Ovary (tissue), 9 donors: ENCODE data around the gene ANO2. TPM values are rescaled to one million over a fixed set of nuclear protein-coding genes. Genes with fewer than 3 reads are reported as not detected.
A peak's percentile ranks its signal among the peaks of the same experiment; 100 is the strongest.

Source experiments
- DNase-seq, 5 donors: peaks; one replicate each; pipeline ENCODE4 v3.0.0-alpha.2; 2019 to 2020
- H3K27ac ChIP-seq, 2 donors: fragments of 200-600 bp; one replicate each; pipeline versions ENCODE4 v1.5.1 to v1.8.0; 2019 to 2022
- H3K27me3 ChIP-seq: fragments of 200-600 bp; one replicate; pipeline ENCODE4 v1.8.0; 2022
- H3K36me3 ChIP-seq: fragments of 200-600 bp; sonication (generic); one replicate; pipeline ENCODE4 v1.5.1; 2019
- H3K4me1 ChIP-seq: one replicate; pipeline ENCODE4 v1.8.1; 2013; ENCODE audit warnings: mild to moderate bottlenecking, moderate library complexity; ENCODE audit not compliant: insufficient read depth
- H3K4me3 ChIP-seq: fragments of 200-600 bp; sonication (generic); one replicate; pipeline ENCODE4 v1.5.1; 2017
- H3K9me3 ChIP-seq, 2 donors: fragments of 200-600 bp in 1 of 2; sonication (generic) in 1 of 2; one replicate each; pipeline versions ENCODE4 v1.5.1 to v1.8.1; 2013 to 2019; ENCODE audit warnings: mild to moderate bottlenecking in 1 of 2, moderate library complexity in 1 of 2
- EP300 ChIP-seq: sonication (generic); formaldehyde crosslinking; IDR thresholded peaks from one replicate; pipeline ENCODE4 v1.6.1; 2017; ENCODE audit warnings: antibody characterized with exemption
- POLR2A ChIP-seq: fragments of 450-650 bp; IDR thresholded peaks from one replicate; pipeline ENCODE4 v1.6.1; 2017; ENCODE audit warnings: antibody characterized with exemption, mild to moderate bottlenecking, moderate library complexity
- WGBS, 3 donors: extraction: QIAGEN DNeasy Blood & Tissue Kit in 1 of 3; methylation state at CpG; one replicate each; pipeline versions ENCODE4 v1.1.5 to v1.1.7; 2013 to 2017; 5-methylcytosine and 5-hydroxymethylcytosine counted together
- intact Hi-C, 4 donors: fragments of 100-400 bp; cut with DNase I; formaldehyde crosslinking; loops; one replicate each; pipeline versions ENCODE4 v1.11.0 to v1.15.1; 2022 to 2023
- polyA plus RNA-seq, 2 donors: library from polyadenylated mRNA; stranded (reverse); fragments of 200-250 nt in 1 of 2; fragments of 350-450 nt in 1 of 2; fragmentation: Illumina TruSeq in 1 of 2; extraction: RNeasy Lipid Tissue Mini Kit (QIAGEN cat#74804) in 1 of 2; gene quantifications; one replicate each; pipeline ENCODE4 v1.2.3, GENCODE V29; 2013 to 2014
- small RNA-seq: library from RNA; depleted of rRNA; stranded (forward); fragments of <200 nt; gene quantifications from one replicate; pipeline ENCODE3, GENCODE V24; 2016
- total RNA-seq, 7 donors: library from RNA; depleted of rRNA in 2 of 7; stranded (reverse); fragments of >200 nt in 2 of 7; fragmentation: NEBNext Ultra II Directional in 3 of 7; extraction: Animal tissue kit (Norgen Biotek cat#: 25700) in 3 of 7; gene quantifications; one replicate each; pipeline versions ENCODE4 v1.1.0 to v1.2.4, GENCODE V29; 2016 to 2023
- TF ChIP-seq, protein P1 (sequence below), 3 donors: fragments of 450-650 bp in 2 of 3; fragments of 200-600 bp in 1 of 3; IDR thresholded peaks; one replicate each; pipeline versions ENCODE4 v1.5.1 to v1.8.0; 2016 to 2022; ENCODE audit warnings: antibody characterized with exemption in 3 of 3, mild to moderate bottlenecking in 1 of 3
- donor health status: DM: no; HTN: no; CAD: no; lungs with moderate emphysema.
- donor health status: DM: no; HTN: no; CAD: no.
- donor health status: Bipolar disorder and iron deficiency.
- donor health status: DM: yes; HTN: yes; CAD: no.
- donor health status: DM: no; HTN: no; CAD: no.
- donor health status: DM: yes; HTN: yes; CAD: no.

ANO2 gene
- total and polyA plus RNA-seq, 9 donors, result 3.0 to 6.7 (median 3.3) TPM

DNA sequence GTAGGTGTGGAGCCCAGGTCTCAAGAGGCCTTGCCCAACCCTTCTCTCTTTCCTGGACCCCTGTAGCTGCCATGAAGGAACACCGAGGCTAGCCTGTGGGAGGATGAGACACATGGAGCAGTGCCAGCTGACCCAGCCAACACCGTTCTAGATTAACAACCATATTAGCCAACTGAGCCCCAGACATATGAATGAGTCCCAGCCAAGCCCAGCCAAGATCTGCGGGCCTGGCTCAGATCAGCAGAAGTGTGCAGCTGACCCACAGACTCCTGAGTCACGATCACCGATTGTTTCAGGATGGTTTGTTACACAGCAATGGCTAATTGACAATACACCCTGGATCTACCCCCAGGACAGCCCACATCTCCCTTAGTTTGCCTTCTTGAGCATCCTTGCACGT is 431.0 kb downstream of the ANO2 start:
- no peak overlapping the region for H3K27ac ChIP-seq

DNA sequence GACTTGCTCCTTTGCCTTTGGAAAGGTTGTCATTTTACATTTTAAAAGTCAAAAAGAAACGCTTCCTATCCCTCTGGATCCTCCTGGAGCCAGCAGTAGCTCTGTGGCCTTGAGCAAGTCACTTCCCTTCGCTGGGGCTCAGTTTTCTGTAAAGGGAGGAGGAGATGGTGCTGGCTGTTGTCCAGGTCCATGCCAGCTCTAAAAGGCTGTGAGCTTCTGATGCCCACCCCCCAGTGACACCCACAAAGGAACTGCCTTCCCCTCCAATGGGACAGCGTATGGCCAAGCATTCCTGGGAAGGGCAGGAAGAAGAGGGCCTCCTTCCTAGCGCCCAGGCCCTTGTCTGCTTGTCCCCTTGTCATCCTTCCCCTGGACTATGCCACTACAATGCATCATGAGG is 431.7 kb downstream of the ANO2 start:
- peaks cover 10% of the 10 kb centered on the region for H3K4me1 ChIP-seq
- intact Hi-C loops, result loop anchor here in 3 of 4 donors (2.0 to 5.0 kb wide), 2 partner anchors 81 to 83 kb away; partner anchors contain the start of gene NTF3 (in 2 of the 3)
- TF ChIP-seq EP300 (no peak), POLR2A (no peak)
- TF ChIP-seq, protein P1, sequence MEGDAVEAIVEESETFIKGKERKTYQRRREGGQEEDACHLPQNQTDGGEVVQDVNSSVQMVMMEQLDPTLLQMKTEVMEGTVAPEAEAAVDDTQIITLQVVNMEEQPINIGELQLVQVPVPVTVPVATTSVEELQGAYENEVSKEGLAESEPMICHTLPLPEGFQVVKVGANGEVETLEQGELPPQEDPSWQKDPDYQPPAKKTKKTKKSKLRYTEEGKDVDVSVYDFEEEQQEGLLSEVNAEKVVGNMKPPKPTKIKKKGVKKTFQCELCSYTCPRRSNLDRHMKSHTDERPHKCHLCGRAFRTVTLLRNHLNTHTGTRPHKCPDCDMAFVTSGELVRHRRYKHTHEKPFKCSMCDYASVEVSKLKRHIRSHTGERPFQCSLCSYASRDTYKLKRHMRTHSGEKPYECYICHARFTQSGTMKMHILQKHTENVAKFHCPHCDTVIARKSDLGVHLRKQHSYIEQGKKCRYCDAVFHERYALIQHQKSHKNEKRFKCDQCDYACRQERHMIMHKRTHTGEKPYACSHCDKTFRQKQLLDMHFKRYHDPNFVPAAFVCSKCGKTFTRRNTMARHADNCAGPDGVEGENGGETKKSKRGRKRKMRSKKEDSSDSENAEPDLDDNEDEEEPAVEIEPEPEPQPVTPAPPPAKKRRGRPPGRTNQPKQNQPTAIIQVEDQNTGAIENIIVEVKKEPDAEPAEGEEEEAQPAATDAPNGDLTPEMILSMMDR (IDR thresholded peaks at IDR 0.05), result no peak
- WGBS, 3 donors, result 73 to 78% (median 76%) methylated on average over 4 of the region's 4 CpGs
- H3K27ac ChIP-seq, result peak overlapping the region in 1 of 2 donors; percentile 65
- H3K9me3 ChIP-seq, result no peaks in the 10 kb centered on the region
- H3K36me3 ChIP-seq, result no peaks in the 10 kb centered on the region
- no peaks in the 10 kb centered on the region for H3K27me3 ChIP-seq
- H3K4me3 ChIP-seq, result no peak overlapping the region
- DNase-seq, result peak in 1 of 5 donors; percentile 17

More for the DNA sequence above, 431.0 kb downstream of the ANO2 start:
- TF ChIP-seq EP300, result no peak
- TF ChIP-seq, protein P1 (IDR thresholded peaks at IDR 0.05), result no peak
- TF ChIP-seq POLR2A, result no peak
- intact Hi-C loops, result loop anchor here in 2 of 4 donors (5.0 kb wide), 1 partner anchor 82 kb away; the partner anchor contains the start of gene NTF3 (in 2 of the 2)
- H3K9me3 ChIP-seq, result no peaks in the 10 kb centered on the region
- no peaks in the 10 kb centered on the region for H3K27me3 ChIP-seq
- WGBS, 3 donors, result 57 to 65% (median 61%) methylated on average over 6 of the region's 6 CpGs
- no peaks in the 10 kb centered on the region for H3K36me3 ChIP-seq
- H3K4me3 ChIP-seq, result no peak overlapping the region
- DNase-seq, result peak in 1 of 5 donors; percentile 54
- peaks cover 10% of the 10 kb centered on the region for H3K4me1 ChIP-seq

Small RNA genes lying within 50 kb of the gene (small RNA-seq; reads per million reads assigned to genes)
- gene AC137627.1, result not detected

Other genes with a start within 250 kb of the ANO2 start
- gene VWF, start 179.4 kb upstream of the ANO2 start, total RNA-seq, result 100 to 1,000 TPM in 3 of 7 donors, 10 to 100 TPM in 4; 37.9 to 203 (median 88.7) TPM
- 100 to 1,000 TPM; 107 to 278 TPM for gene VWF, start 179.4 kb upstream of the ANO2 start, polyA plus RNA-seq